Measurements from ENCODE around the gene MYADML2. TPM values are rescaled to one million over a fixed set of nuclear protein-coding genes. Genes with fewer than 3 reads are reported as not detected.

Gene MYADML2
- total RNA-seq, 2 donors from 2014 or later, result 0.50 TPM; not detected in 1

DNA sequence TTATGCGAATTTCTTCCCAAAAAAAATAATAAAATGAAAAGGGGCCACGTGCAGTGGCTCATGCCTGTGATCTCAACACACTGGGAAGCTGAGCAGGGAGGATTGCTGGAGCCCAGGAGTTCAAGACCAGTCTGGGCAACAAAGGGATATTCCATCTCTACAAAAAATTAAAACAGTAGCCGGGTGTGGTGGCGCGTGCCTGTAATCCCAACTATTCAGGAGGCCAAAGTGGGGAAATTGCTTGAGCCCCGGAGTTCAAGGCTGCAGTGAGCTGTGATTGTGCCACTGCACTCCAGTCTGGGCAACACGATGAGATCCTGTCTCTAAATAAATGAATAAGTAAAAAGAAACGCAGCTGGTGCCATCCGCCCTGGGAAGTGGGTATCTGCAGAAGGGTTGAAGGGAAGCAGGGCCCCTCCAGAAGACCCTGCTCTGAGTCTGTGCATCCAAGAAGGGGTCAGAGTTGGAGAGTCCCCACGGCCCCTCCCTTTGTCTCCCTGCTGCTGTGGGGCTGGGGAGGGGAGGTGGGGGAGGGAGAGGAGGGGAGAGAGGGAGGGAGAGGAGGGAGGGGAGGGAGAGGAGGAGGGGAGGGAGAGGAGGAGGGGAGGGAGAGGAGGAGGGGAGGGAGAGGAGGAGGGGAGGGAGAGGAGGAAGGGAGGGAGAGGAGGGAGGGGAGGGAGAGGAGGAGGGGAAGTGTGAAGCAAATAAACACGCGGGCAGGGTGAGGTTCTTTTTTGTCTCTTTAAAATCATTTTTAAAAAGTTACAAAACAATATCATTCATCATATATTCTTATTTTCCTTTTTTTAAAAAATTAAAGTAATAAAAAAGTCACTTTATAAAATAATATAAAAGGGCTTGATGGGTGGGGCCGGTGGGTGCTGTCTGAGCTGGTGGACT lies 5.0 kb upstream of the MYADML2 start:
- intact Hi-C loops (cut with DNase I), result loop anchor here in 1 of 2 donors (10.0 kb wide), 1 partner anchor 203 kb away; no protein-coding TSS in a partner anchor
- DNase-seq, result no peak
- ATAC-seq, result no peak

DNA sequence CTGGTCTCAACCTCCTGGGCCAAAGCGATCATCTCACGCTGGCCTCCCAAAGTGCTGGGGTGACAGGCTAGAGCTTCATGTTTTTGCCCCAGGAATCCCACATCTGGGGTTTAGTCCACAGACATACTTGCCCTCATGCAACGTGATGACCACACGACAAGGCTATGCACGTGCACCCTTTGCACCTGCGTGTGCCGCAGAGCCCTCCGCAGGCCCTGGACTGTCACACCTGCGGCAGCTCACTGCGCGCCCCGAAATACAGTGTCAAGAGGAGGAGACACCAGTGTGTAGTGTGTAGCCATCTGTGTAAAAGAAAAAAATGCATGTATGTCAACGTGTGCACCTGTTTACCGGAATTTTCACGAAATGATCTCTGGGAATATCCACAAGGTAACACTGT lies 3.5 kb upstream of the MYADML2 start:
- intact Hi-C loops (cut with DNase I), result loop anchor here in 1 of 2 donors (10.0 kb wide), 1 partner anchor 204 kb away; no protein-coding TSS in a partner anchor
- ATAC-seq (no peak), DNase-seq (no peak)

DNA sequence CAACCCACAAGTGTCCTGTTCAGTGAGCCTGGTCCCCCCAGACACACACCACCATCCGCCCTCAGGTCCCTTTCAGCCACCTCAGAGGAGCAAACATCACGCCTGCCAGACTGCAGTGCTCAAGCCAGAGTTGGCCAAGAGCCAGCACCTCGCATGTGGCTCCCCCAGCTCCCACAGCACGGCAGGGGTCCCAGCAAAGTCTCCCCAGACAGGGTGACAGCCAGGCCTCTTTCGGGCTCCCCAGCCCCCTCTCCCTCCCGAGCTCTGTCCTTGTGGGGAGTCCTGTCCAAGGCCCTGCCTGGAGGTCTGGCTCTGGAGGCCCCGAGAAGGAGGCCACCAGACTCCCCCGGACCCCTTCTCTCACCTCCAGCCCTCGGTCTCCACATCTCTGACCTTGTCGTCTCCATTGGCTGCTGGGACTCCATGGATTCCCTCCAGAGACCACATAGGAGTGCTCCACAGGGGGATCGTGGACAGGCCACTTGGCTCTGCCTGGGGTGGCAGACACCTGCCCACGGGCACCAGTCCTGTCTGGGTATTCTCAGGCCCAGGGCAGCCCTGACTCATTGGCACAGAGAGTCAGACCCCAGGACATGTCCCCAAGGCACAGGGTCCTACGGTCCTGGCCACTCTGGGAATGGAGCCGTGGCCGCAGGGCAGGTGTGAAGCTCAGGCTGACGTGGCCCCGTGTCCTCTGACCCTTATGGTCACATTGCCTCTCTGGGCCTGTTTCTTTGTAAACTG lies 1.8 kb upstream of the MYADML2 start:
- intact Hi-C loops (cut with DNase I), result no loop called here
- no peak for DNase-seq
- no peak for ATAC-seq

DNA sequence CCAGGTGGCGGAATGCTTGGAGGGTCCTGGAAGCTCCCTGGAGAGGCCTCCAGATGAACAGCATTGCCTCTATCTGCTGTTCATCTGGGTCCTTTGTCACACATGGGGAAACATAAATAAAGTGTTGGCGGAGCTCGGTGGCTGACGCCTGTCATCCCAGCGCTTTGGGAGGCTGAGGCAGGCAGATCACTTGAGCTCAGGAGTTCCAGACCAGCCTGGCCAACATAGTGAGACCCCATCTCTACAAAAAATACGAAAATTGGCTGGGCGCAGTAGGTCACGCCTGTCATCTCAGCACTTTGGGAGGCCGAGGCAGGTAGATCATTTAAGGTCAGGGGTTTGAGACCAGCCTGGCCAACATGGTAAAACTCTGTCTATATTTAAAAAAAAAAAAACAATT lies 2.2 kb downstream of the MYADML2 start:
- no peak for ATAC-seq
- no peak for DNase-seq
- intact Hi-C loops (cut with DNase I), result no loop called here

GRCh38 chr17:81942167-81942553 lies 4.9 kb downstream of the MYADML2 start:
- intact Hi-C loops (cut with DNase I), result no loop called here
- DNase-seq (no peak), ATAC-seq (no peak)

DNA sequence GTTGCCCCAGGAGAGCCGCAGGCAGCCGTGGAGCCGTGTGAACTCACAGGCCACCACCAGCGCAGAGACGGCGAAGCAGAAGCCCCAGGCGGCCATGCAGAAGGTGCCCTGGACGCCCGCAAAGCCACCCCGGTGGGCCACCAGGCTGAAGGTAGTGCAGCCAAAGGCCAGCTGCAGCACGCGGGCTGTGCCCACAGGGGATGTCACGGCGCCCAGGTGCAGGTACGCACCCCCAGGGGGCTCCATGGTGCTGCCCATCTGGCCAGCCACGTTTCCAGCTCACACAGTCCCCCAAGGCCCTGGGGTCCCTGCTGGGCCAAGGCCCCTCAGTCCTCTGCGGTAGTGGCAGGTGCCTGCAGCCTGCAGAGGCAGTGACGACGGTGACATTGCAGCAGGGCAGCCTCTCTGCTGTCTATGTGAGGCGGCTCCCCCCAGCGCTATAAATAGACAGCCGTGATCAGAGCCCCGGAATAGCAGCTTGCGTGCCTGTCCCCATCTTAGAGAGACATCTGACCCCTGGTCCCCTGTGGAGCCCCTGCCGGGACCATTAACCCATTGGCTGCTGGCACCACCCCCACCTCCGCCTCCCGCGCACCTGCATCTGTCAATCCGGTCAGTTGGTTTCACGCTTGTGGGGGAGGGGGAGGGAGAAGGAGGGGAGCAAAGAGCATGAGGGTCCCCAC lies 5.4 kb downstream of the MYADML2 start:
- ATAC-seq (peak; percentile 19 to 29), DNase-seq (no peak)
- intact Hi-C loops (cut with DNase I), result no loop called here

DNA sequence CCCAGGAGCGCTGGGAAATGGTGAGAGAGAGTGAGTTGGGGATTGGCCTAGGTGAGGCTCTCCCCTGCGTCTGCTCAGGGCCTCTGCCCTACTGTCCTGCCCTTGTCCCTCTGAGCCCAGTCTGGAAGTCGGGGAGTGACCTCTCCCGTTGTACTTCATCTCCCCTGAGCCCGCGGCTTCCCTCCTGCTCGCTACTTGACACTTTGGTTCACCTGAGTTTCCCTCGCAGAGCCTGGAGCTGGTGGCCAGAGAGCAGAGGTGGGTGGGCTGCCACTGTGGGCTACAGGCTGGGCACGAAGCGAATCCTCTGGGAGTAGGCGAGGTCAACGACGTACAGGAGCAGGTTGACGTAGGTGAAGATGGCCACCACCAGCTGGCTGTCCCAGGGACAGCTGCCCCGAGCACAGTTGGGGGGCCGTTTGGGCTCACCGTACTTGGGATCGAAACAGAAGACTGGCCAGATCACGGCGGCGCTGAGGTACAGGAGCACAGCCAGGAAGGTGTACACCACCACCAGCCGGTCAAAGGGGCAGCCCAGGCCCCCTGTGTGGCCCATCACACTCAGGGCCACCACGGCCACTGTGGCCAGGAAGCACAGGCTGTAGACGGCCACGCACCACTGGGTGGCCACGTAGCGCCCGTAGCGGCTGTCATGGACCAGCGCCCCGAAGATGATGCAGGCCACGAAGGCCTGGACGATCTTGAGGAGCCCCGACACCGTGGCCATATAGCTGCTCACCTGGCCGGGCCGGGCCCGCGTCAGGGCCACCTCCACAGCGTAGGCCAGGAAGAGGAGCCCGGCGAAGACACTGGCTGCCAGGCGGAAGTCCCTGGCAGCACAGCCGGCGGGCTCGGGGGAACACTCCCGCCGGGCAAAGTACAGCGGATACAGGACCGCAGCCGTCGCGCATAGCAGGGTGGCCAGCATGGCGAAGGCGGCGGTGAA lies 6.2 kb downstream of the MYADML2 start:
- intact Hi-C loops (cut with DNase I), result no loop called here
- ATAC-seq (no peak), DNase-seq (no peak)

DNA sequence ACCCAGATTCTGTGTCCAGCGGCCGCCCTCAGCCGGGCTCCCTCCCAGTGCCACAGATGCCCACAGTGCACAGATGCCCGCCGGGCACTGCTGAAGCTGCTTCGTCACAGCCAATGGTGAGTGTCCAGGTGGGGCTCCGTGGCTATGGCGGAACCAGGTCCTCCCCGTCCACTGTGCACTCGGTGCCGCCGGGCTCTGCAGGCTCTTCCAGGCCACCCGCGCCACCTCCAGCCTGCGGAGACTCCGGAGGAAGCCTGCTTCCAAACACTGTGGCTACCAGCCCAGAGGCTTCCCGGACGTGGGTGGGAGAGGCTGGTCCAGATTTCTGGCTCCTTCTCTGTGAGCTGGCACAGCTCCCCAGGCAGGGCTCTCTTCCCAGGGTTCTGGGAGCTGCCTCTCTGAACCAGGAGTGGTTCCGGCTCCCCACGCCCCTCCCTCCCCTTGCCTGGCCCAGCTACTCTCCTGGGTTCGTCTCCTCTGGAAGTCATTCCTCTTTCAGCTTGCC lies 7.1 kb downstream of the MYADML2 start:
- intact Hi-C loops (cut with DNase I), result no loop called here
- ATAC-seq, result peak; percentile 34 to 50

DNA sequence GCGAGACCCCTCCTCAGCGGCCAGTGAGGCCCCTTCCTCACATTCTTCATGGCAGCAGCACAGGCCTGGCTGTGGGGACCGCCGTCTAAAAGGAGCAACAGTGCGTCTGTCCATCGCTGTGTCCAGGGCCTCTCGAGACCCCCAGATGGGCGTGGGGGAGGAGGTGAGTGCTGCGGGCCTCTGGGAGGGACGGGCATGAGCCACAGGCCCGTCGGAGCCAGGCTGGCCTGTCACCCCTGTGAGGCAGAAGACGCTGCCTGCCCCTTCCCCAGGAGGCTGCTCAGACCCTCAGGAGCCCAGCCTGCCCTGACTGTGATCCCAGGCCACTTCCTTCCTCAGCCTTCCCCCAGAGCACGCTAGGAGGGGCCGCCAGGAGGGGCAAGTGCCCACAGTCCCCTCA lies 7.8 kb downstream of the MYADML2 start:
- DNase-seq, result no peak
- intact Hi-C loops (cut with DNase I), result no loop called here
- no peak for ATAC-seq

More for the DNA sequence above, 7.1 kb downstream of the MYADML2 start:
- DNase-seq, result peak; percentile 77

- intact Hi-C loops (cut with DNase I), result no loop called here
- DNase-seq (no peak), ATAC-seq (no peak)
These were observed 11.3 kb downstream of the MYADML2 start for GRCh38 chr17:81935709-81936084.

DNA sequence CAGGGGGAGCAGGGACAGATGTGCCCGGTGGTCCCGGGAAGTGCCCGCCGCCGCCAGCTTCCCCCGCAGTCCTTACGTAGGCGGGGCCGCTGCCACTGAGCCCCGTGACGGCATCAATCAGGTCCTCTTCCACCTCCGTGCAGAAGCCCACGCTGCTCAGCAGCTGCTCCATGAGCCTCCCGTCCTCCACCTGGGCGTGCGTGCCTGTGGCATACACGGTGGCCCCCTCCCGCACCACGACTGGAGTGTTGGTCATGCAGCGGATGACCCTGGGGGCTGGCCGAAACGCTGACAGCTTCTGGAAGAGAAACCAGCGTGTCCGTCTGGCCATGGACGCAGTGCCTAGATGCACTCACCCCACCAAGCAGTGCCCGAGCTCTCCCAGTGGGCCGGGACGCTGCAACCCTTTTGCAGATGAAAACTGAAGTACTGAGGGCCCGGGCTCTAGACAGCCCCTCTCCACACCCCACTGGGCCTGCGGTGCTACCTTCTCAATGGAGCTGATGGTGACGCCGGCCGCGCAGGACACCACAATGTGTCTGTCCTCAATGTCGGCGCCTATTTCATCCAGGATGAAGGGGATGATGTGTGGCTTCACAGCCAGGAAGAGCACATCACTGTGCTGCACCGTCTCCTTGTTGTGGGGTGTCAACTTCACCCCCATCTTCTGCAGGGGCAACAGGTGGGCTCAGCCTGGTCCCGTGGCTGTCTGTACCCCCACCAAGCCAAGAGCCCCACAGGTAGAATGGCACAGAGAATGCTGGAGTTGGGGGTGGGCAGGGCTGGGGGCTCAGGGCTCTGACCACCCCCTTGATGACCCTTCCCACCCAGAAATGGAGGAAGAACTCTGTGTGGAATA lies 12.0 kb downstream of the MYADML2 start:
- DNase-seq, result no peak
- no peak for ATAC-seq
- intact Hi-C loops (cut with DNase I), result no loop called here

GRCh38 chr17:81934098-81934757 lies 12.8 kb downstream of the MYADML2 start:
- DNase-seq, result no peak
- intact Hi-C loops (cut with DNase I), result no loop called here
- ATAC-seq, result no peak

DNA sequence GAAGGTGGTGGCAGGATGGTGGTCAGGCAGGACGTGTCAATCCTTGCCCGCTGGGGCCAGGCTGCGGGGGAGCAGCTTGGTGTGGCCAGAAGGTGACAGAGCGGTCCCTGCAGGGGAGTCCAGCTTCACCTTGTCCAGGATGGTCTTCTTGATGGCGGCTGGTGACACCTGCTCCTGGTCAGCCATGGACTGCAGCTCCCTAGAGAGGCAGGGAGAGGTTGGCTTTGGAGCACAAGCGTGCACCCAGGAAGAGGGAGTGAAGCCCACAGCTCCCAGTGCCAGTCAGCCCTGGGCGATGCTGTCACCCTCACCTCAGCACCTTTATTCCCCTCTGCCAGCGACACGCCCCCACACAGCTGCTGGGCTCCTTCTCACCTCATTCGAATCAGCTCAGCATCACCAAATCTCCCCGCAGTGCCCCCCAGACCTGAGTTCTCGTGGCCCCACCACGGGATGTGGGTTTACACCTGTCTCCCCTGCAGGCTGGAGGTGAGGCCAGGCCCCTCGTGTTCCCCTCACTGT lies 13.8 kb downstream of the MYADML2 start:
- intact Hi-C loops (cut with DNase I), result no loop called here
- no peak for DNase-seq
- ATAC-seq, result no peak

- intact Hi-C loops (cut with DNase I), result no loop called here
- ATAC-seq (no peak), DNase-seq (no peak)
These were observed 14.6 kb downstream of the MYADML2 start for GRCh38 chr17:81932333-81932983.

DNA sequence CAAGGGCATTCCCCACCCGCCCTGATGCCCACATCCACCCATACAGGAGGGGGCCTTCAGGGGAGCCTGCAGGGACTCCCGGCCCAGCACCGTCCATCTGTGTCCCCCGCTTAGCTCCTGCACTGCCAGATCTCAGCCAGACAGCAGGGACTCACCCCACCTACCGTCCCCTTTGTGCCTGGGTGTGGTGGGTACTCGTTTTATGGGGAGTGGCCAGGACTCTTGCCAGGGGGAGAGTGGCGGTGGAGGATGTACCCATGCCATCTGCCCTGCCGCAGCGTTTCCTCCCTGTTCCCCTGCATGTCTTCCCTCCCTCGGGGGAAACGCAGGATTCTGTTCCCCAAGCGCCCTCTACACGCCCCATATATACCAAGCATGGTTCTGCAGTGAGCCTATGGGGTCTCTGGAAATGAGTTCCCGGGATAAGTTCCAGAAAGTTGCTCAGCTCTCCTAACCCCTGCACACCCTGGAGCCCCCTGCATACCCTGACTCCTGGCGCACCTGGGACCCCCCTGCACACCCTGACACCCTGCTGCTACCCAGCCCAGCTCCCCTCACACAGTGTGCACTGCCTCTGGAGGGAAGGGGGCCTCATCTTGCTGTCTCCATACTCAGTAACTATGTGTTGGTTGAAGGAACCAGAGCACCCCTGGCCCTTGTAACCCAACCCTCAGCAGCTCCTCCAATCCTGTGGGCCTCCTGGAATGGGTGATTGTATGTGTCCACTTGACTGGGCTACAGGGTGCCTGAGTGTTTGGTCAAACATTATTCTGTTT lies 15.3 kb downstream of the MYADML2 start:
- DNase-seq (no peak), ATAC-seq (no peak)
- intact Hi-C loops (cut with DNase I), result no loop called here

GRCh38 chr17:81931189-81931556 lies 15.9 kb downstream of the MYADML2 start:
- ATAC-seq, result no peak
- DNase-seq, result no peak
- intact Hi-C loops (cut with DNase I), result no loop called here
